ENCODE measurements around the gene DOHH. TPM values are rescaled to one million over a fixed set of nuclear protein-coding genes. Genes with fewer than 3 reads are reported as not detected.
A peak's percentile ranks its signal among the peaks of the same experiment; 100 is the strongest.

DOHH gene
- total and polyA plus RNA-seq, 9 of the 15 experiments (the other 6 are each of a cell fraction or from before 2014, with no cell fraction given): 0.14 to 47.2 (median 5.1) TPM

DNA sequence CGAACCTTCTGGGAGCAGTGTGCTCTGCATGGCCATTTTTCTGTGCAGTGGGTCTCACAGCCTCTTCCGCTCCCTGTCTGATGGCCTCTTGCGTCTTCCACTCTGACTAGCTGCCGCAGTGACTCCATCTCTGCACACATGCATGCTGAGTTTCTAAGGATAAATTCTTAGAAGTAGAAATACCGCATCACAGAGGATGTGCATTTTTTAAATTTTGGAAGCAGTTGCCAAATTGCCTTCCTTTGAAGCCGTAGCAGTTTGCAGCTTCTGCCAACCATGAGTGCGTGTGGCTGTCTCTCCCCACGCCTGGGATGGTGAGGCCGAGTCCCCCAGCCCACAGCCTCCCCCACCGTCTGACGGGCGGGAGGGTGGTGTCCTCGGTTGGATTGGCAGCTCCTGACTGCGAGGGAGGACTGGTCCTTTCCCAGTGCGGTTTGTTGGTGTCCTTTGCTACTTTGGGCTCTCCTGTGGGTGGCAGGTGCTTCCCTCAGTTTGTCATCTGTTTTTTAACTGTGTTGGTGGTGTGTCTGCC, 15.5 kb upstream of the DOHH start:
- ChIA-PET CTCF (ENCODE audit: low intra/inter-chr PET ratio) (interaction anchor here (0.6 kb wide), 1 partner anchor 21 kb away, joined by 3 read pairs; no protein-coding TSS in a partner anchor), POLR2A (interaction anchor here (0.6 to 2.0 kb wide), 3 partner anchors 12 to 36 kb away, joined by 3 to 6 read pairs (median 3); partner anchors contain the start of gene DOHH)
- Histone ChIP-seq H3K4me1 (replicated peaks in 1 of 2; ENCODE audit: control insufficient read depth in 2 of 2, insufficient read depth in 2 of 2, low read length in 2 of 2) (peaks cover 11 to 76% of the 10 kb centered on the region in 2 experiments), H3K27ac (ENCODE audit: extremely low read depth, low read depth, low read length) (no peak overlapping the region), H3K9me3 (replicated peaks; ENCODE audit: control insufficient read depth, insufficient read depth, low read depth, low read length) (no peaks in the 10 kb centered on the region), H3K4me2 (ENCODE audit: insufficient read depth, low read length) (no peak overlapping the region), H3K4me3 (no peak overlapping the region), H2AFZ (ENCODE audit: low read depth, low read length) (no peak overlapping the region), H3K9ac (ENCODE audit: insufficient read depth in 1 of 2, low read depth in 2 of 2, low read length in 2 of 2) (no peak overlapping the region), H4K20me1 (replicated peaks; ENCODE audit: control insufficient read depth, insufficient read depth, low read length) (peaks cover 46% of the 10 kb centered on the region), H3K9me1 (ENCODE audit: control insufficient read depth, insufficient read depth, low read length) (peaks cover 8% of the 10 kb centered on the region), H3K27me3 (ENCODE audit: control insufficient read depth in 2 of 2, insufficient read depth in 2 of 2, low read length in 2 of 2) (no peaks in the 10 kb centered on the region), H3K36me3 (ENCODE audit: control insufficient read depth, insufficient read depth, low read length) (peaks cover 22% of the 10 kb centered on the region; the same call in 1 of the 3 replicates), H3K79me2 (ENCODE audit: control insufficient read depth, insufficient read depth, low read length) (peaks cover 76% of the 10 kb centered on the region)
- no peak for FAIRE-seq
- intact Hi-C loops (cut with micrococcal nuclease): no loop called here
- DNase-seq (ENCODE audit: extremely low read depth in 1 of 4, low spot score in 3 of 4): no peak
- no peak for ATAC-seq
- TF ChIP-seq CREM (IDR thresholded peaks at IDR 0.05; ENCODE audit: low read depth) (no peak), CBFA2T2 (conservative IDR thresholded peaks at IDR 0.05) (no peak), ZKSCAN3 (CRISPR knock-in tag; IDR thresholded peaks at IDR 0.05) (no peak), KLF6 (CRISPR knock-in tag; IDR thresholded peaks at IDR 0.05; ENCODE audit: borderline replicate concordance) (no peak), POLR2G (IDR thresholded peaks at IDR 0.05; ENCODE audit: low read depth, low read length) (0 out of 2 replicates have a peak, but pooled peaks have one; percentile 5)
- TF ChIP-seq, protein P1, sequence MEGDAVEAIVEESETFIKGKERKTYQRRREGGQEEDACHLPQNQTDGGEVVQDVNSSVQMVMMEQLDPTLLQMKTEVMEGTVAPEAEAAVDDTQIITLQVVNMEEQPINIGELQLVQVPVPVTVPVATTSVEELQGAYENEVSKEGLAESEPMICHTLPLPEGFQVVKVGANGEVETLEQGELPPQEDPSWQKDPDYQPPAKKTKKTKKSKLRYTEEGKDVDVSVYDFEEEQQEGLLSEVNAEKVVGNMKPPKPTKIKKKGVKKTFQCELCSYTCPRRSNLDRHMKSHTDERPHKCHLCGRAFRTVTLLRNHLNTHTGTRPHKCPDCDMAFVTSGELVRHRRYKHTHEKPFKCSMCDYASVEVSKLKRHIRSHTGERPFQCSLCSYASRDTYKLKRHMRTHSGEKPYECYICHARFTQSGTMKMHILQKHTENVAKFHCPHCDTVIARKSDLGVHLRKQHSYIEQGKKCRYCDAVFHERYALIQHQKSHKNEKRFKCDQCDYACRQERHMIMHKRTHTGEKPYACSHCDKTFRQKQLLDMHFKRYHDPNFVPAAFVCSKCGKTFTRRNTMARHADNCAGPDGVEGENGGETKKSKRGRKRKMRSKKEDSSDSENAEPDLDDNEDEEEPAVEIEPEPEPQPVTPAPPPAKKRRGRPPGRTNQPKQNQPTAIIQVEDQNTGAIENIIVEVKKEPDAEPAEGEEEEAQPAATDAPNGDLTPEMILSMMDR (IDR thresholded peaks at IDR 0.05 in 2 of 3, conservative IDR thresholded peaks at IDR 0.05 in 1 of 3; ENCODE audit: insufficient read depth in 2 of 3, low read depth in 1 of 3, low read length in 3 of 3): no peak
- in situ Hi-C loops (cut with MboI): no loop called here
- 72% methylated on average over 14 of the region's 15 CpGs for WGBS (ENCODE audit: insufficient coverage, low coverage, missing lambda C conversion rate)
- no TSS peak for BruUV-seq (replicated peaks)
